ENCODE measurements around the gene ADPRM.

ADPRM gene

DNA sequence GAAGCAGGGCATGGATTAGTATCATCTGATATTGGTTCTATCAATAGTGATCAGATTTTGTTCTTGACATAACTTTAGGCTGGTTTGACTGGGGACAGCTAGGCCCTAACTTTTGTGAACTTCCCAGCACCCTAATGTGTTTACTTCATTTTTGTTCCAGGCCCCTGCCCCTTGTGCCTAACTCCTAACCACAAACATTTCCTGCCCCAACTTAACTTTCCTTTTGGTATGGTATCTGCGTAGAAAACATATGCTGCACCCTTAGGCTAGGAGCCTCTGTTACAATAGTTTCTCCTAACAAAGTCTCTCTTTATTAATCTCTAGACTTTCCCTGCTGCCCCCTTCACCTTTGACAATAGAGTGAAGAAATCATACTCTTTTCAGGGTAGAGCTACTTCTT, 2.5 kb downstream of the ADPRM start:
- H3K27ac ChIP-seq = no peak overlapping the region

DNA sequence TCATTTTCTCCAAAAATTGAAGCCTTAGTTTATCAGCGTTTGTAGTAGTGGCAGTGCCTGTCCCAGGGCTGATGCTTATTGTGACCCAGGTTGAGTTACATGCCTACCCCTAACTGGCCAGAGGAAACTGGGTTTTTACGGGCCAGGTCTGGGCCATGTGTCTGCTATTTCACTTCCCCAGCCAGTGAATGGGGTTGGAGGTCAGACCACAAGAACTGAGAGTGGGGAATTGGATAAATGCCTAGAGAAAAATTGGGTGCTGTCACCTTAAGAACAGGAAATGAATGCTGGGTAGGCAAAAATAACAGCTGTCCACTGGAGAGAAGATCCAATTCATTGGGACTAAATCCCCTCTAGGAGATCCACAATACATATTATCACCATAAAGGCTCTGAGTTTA, 5.2 kb downstream of the ADPRM start:
- H3K27ac ChIP-seq = no peak overlapping the region
- no peak for TF ChIP-seq ZFX (IDR thresholded peaks at IDR 0.05)

More for the DNA sequence above, 2.5 kb downstream of the ADPRM start:
- TF ChIP-seq CTCF (conservative IDR thresholded peaks at IDR 0.05) = no peak

GRCh38 chr17:10705727-10706126, 8.3 kb downstream of the ADPRM start:
- TF ChIP-seq CTCF (conservative IDR thresholded peaks at IDR 0.05) = no peak
- TF ChIP-seq ZFX (IDR thresholded peaks at IDR 0.05) = no peak
- H3K27ac ChIP-seq = no peak overlapping the region

- TF ChIP-seq ZFX (IDR thresholded peaks at IDR 0.05) (no peak), CTCF (conservative IDR thresholded peaks at IDR 0.05) (no peak)
- no peak overlapping the region for H3K27ac ChIP-seq
Observed at GRCh38 chr17:10713318-10713717, 15.9 kb downstream of the ADPRM start.

DNA sequence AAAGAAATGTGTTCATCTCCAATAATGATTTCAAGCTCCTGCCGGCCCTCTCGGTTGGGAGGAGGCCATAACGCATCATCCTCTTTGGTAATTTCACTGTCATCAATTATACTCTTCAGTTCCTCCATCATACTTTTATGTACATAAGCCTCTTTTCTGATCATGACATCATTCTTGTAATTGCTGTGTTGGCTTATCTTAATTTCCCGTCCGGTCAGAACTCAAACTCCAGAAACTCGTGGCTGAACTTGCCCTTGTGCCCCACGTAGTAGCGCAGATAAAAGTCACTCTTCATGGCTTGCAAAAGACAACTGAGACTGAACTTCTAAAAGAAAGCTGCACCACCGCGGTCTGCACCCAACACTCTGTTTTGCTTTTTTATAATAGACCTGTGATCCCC, 18.8 kb downstream of the ADPRM start:
- no peak for TF ChIP-seq ZFX (IDR thresholded peaks at IDR 0.05)
- no peak for TF ChIP-seq CTCF (conservative IDR thresholded peaks at IDR 0.05)
- no peak overlapping the region for H3K27ac ChIP-seq

DNA sequence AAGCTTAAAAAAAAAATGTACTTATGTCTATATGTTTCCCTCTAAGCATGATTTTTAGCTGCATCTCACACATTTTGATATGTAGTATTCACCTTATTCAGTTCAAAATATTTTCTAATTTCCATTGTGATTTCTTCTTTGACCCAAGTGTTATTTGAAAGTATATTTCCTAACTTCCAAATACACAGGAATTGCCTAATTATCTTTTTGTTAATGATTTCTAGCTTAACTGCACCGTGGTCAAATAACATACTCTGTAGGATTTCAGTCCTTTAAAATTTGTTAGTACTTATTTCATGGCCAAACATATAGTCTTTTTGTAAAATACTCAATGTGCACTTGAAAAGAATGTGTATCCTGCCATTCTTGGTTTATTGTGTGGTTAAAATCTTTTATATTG, 21.2 kb downstream of the ADPRM start:
- TF ChIP-seq ZFX (IDR thresholded peaks at IDR 0.05) (no peak), CTCF (conservative IDR thresholded peaks at IDR 0.05) (no peak)
- H3K27ac ChIP-seq = no peak overlapping the region

DNA sequence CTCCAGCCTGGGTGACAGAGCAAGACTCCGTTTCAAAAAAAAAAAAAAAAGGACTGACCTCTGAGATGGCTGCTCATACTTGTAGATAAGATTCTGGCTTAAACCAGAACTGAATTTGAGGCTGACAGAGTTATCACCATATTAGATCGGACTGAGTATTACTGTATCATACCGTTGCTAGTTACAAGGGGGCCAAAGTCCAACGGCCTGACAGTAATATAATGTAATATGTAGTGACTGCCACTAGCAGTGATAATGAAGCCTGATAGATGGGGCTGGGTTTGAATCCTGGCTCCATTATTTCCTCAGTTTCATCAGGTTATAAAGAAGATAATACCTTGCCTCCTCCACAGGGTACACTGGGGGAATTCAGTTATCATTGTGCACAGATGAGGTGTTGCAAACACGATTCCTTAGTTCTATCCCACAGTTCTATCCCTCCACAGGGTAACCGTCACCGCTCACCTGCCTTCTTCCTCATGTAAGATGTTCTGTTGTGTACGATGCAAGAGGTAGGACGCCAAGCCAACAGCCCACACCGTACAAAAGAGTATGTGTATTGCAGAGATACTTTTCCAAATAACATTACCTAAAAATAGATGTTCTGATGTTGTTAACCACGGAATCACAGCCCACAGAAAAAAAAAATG, 27.3 kb downstream of the ADPRM start:
- TF ChIP-seq ZFX (IDR thresholded peaks at IDR 0.05) (no peak), CTCF (conservative IDR thresholded peaks at IDR 0.05) (no peak)
- no peak overlapping the region for H3K27ac ChIP-seq

DNA sequence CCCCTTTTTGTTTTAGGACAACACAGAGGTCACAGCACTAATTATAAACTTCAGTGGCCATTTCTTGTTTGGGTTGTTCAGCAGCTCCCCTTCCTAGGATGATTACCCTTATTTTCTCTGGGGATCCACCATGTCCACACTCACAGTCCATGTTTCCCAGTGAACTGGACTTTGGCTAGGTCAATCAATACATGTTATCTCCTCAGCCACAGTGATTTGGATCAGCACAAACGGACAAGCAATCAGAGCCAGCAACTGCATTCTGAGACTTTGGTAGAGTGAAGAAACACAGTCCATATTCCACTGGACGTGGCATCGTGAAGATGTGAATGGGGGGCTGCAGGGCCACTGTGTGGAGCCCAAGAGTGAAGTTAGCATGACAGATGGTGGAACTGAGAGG, 27.9 kb downstream of the ADPRM start:
- H3K27ac ChIP-seq = no peak overlapping the region
- TF ChIP-seq CTCF (conservative IDR thresholded peaks at IDR 0.05) = no peak
- TF ChIP-seq ZFX (IDR thresholded peaks at IDR 0.05) = no peak

Measured in C4-2B (cell line).